HG03432 (cell line): ENCODE results near the gene EHD4.

Experiments
- ATAC-seq: cut with Tn5 transposase; IDR thresholded peaks from one replicate; pipeline ENCODE4 v1.9.1; 2021; ENCODE audit warnings: mild to moderate bottlenecking, moderate library complexity; ENCODE audit not compliant: unreplicated experiment

Gene EHD4

DNA sequence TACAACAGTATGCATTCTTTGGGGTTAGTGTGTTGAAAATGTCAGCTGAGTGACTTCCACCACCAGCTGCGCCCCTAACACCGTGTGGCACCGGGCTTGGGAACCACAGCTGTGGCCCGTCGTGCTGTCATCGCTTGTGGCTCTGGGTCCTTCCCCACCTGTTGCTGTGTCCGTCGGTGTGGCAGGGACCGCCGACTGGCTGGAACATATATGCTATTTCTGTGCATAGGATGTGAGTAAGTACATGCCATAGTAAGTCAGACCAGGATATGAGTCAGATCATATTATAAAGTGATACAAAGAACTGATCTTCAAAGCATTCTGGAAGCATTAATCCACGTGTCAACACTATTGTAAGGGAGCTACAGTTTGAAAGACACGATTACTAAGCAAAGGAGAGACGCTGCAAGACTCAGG lies 31.9 kb downstream of the EHD4 start:
- no peak for ATAC-seq

DNA sequence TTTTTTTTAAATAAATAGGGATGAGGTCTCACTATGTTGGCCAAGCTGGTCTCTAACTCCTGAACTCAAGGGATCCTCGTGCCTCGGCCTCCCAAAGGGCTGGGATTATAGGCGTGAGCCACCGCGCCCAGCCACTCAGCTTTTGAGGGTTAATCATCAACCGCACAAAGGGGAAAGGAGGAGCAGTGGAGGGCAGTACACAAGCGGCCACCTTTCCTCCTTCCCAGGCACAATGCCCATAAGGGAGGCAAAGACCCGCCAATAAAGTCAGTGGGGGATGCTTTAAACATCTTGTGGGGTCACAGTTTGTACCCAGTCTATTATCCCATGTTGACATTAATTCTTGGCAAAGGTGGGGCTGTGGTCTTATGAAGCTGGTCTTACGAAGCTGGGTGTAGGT lies 32.4 kb downstream of the EHD4 start:
- no peak for ATAC-seq

DNA sequence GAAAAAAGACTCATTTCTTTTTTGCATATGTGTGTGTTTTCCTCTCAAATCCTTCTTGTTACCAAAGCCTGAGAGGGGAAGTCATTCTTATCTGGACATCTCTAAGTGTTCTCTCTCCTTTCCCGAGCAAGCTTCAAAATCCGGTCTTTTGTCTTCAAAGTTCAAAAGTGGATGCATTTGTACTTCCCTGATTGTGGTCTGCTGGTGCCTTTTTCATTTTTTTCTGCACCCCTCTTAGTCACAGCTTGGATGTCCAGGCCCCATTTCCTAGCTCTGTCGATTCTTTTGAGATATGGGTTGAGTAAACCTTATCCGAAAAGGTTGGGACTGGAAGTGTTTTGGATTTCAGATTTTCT lies 34.8 kb downstream of the EHD4 start:
- ATAC-seq = no peak

DNA sequence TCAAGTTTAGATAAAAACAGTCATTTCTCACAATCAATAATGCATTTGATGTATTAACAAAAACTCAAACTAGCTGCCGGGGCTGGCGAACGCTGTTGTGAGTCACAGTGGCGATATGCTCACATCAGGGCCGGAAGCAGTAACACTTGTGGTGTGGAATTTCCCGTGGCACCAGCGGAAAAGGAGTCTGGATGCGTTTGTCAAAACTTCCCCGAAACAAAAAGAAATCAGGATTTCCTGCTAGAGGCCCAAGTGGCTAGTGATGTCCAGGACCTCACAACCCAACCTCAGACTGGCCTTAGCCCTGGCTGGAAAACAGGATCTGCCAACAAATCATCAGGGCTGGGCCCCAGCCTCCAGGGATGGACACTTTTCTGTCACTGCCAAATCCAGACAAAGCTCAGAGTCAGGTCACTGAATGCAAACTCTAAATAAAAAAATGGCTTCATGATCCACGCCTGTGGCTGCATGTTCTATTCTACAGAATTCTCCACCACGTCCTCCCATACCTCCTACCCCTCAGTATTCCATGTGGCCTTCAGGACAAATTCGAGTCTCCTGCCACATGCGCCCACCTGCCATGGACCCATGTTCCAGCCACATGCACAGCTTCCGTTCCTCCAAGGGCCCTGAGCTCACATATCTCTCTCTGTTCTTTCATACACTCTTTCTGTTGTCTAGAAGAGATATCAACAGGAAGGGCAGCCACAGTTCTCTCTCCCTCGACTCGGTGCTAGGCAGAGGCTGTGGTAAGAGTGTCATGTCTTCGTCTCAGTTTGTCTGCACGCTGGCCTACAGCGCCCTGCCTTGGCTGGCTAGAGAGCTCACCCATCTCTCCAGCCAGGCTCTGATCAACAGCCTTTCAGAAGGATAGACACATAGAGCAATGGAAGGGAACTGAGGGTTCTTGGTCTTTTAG lies 35.4 kb downstream of the EHD4 start:
- ATAC-seq = no peak

DNA sequence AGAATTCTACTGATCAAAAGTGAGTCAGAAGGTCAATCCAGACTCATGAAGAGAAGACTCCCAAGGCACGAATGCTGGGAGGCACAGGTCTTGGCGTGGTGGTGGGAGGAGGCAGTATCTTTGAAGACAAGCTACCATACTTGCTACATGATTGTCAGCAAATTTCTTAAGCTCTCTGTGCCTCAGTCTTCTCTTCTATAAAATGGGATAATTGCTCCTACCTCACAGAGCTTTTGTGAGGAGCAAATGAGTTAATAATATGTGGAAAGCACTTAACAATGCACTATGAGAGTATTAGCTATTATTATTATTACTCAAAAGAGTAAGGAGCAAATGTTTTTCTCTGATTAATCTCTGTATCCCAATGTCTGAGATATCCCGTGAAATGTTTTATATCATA lies 36.2 kb downstream of the EHD4 start:
- no peak for ATAC-seq

DNA sequence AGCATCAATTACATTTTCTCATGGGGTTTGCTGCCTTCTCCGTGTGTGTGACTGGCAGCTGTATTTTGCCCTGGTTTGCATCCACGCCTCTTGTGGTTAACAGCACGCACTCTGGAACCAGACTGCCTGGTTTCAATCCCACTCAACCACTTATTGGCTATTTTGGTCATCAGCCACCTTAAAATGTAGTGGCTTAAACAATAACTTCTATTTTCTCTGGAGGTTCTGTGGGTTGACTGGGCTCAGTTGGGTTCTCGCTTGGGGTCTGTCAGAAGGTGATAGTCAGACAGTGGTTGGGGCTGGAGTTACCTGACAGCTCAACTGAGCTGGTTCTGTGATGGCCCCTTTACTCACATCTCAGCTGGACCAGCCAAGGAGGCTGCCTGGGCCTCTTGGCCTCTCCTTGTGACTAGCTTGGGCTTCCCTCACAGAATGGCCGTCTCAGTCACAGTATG lies 36.8 kb downstream of the EHD4 start:
- ATAC-seq = no peak

DNA sequence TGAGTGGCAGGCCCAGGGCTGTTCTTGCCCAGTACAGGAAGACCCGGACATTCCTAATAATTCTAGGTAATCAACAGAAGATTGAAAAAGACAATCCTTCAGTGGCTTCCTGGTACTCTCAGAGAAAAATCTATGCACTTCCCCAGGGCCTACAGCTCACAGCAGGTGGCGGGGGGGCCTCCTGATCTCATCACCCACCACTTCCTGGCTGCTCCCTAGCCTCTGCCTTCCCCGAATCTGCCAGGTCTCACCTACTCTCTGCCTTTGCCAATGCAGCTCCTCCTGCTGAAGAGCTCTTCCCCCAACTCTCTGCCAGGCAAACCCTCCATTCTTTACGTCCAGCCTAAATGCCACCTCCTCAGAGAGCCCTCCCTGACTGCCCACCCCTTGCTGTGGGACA lies 37.5 kb downstream of the EHD4 start:
- ATAC-seq = no peak

DNA sequence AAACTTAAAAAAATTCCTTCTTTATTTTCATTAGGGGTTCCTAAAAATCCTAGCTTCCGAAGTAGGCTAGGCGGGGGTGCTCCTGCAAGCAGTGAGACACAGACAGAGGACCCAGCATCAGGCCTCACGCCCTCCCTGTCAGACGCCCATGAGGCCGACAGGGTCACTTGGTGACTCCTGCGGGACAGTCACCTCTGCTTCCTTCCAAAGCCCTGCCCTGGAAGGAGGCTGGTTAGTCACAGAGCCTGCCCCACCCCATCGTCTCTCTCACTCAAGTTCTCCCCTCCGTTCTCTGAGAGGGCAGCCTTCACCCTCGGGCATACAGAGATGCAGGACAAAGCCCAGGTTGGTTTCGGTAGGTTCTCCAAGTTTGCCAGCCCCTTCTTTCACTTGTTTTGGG lies 38.6 kb downstream of the EHD4 start:
- ATAC-seq = no peak

DNA sequence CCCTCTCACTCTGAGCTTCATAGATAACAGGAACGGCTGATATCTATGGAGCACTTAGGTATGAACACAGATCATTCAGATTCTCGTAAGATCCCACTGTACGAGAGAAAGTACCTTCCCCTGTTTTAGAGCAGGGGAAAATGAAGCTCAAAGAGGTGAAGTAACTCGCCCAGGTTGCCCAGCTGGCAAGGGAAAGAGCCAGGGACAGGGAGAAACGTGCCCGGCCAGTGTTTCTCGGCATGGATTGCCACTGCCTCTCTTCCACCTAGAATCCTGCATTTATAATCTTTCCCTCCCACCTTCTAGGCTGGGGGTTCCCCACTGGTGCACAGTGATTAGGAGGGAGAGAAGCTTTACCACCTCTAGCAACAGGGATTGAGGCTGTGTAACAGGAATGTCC lies 39.0 kb downstream of the EHD4 start:
- no peak for ATAC-seq

DNA sequence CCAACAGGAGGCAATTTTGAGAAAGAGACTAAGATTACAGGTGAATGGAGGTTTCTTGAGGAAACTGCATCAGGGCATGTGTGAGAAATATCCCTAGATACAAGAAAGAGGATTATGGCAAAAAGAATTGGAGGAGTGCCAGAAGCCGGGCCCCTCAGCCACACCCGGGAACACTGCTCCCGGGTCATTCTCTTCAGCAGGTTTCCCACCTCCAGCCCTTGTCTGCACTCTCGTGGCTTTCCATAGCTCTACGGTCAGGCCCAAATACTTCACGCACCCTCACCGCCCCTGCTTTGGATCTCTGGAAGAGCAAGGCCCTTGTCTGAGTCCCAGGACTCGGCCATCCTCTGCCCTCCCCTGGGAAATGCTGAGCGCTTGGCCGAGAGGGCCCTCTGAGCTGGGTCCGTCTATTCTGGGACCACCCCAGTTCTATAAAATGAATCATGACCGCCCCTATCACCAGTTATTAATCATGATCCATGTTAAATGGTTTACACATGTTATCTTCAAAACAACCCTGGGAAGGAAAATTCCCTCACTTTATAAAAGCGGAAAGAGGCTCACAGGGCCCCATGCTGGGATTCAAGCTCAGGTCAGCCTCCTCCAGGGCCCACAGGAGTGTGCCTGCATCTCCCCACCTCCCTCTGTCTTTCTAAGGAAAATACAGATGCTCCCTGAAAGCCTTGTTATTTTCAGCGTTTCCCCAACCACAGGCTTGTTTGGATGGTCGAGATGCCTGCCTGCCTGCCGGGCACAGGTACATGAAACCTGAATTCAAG lies 39.7 kb downstream of the EHD4 start:
- ATAC-seq = no peak

DNA sequence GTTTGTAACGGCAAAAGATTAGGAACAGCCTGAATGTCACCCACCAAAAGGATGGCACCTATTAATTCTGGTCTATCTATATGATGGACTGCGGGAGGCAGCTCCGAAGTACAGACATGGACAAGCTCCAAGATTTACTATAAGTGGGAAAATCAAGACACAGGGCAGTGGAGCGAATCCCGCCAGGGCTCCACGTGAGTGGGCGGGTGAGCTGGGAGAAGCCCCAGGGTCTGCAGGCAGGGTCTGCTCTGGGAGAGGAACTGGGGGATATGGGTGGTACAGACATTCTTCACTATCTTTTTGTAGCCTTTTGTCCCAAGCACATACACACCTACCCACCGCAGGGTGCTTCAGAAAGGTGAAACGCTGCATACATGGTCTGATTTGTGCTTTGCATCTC lies 40.3 kb downstream of the EHD4 start:
- ATAC-seq = no peak

DNA sequence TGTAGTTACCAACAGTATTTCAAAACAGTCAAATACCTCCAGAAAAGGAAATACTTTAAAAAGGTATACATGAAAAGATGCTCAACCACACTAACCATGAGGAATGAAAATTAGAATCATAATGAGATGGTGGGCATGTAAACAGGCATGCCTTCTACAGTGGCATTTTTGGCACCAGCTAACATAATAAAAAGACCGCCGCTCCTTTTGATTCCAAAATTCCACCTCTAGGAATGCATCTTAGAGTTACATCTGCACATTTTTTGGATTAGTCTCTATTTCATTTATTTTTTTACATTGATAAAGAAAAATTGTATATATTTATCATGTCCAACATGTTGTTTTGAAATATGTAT lies 41.5 kb downstream of the EHD4 start:
- no peak for ATAC-seq

DNA sequence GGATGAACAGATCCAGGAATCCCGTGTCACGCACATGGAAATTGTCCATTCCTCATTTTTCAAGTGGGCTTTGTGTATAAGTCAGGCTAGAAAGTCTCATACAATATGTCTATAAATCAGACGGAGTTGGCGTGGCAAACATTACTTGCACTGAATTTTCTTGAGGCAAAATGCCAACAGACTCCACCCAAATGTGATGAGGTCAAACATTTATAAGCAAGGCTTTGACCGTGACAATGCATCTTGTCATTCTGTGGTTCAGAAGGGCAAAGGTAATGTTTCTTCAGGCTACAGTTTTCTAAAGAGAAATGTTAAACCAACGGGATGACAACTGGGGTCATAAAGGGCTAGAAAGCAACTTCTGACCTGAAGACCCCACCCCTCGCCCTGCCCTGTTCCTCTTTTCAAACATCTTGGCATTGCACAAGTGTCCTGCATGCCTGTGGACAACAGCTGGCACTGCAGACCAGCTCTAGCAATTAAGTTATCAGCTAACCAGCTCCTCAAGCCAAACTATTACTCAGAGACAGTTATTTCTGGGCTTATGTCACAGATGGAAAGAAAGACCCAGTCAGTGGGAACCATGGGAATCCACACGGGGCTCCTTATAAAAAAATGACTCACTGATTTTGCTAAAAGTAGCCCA lies 42.0 kb downstream of the EHD4 start:
- ATAC-seq = no peak

DNA sequence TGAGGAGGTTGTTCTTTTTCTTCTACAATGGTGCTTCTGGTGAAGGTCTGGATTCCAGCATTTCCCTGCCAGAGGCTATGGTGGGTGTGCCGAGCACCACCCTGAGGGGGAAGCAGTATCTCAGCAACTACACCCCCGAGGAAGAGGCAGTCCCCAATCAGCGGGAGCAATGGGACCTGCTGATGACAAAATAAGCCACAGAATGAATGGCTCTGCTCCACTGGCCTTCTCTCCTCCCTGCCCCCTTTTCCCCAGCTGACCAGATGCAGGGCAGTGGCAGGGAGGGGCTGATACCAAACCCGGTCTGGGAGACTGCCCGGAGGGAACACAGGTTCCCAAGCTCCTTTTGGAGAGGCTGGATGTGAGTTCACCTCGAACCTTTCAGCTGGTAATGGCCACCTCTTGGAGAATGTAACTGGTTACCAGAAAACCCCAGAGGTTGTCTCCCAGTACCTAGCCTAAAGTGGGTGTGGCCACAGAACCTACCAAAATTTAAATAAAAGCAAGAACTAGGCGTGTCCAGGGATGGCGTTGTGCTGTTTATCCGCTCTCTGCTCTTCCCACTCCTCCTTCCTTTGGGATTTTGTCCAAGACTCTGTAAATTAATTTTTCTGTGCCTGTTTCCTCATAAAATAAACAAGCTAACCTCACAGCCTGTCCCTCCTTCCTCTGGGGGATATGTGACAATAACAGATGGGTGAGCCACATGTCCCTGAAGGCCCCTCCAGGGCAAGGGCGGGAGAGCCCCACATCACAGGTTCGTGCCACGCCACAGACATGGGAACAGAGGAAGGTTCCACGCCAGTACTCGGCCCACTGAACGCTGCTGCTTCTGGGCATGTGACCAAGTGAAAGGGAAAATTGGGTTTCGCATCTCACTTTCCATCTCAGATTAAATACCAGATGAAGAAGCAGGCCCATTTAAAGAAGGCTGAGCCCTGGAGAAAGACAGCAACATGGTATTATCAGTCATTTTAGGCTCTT lies 43.4 kb downstream of the EHD4 start:
- peak; percentile 79 for ATAC-seq

DNA sequence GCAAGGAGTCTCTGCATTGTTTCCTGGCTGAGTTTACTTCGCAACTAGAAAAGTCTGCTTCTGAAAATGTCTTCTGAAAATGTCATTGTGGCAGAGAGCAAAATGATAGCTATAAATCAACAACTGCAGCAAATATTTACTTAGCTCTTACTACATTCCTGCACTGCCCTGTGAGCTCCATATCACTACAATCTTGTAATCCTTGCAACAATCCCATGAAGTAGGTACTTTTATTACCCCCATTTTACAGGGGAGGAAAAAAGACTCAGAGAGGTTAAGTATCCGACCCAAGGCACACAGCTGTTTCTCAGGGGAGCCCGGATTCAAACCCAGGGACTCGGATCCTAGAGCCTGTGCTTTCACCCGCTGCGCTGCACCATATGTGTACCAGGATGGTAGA lies 44.3 kb downstream of the EHD4 start:
- ATAC-seq = no peak

DNA sequence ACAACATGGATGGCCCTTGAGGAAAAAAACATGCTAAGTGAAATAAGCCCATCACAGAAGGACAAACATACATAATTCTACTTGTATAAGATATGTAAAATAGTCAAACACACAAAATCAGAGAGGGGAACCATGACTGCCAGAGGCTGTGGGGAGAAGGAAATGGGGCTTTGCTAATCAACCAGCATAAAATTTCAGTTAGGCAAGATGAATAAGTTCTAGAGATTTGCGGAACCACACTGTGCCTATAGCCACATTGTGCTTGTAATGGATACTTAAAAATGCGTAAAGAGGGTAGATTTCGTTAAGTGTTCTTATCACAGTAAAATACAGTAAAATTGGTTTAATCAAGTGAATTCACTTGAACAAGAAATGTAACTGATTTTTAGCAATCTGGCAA lies 44.8 kb downstream of the EHD4 start:
- ATAC-seq = no peak

DNA sequence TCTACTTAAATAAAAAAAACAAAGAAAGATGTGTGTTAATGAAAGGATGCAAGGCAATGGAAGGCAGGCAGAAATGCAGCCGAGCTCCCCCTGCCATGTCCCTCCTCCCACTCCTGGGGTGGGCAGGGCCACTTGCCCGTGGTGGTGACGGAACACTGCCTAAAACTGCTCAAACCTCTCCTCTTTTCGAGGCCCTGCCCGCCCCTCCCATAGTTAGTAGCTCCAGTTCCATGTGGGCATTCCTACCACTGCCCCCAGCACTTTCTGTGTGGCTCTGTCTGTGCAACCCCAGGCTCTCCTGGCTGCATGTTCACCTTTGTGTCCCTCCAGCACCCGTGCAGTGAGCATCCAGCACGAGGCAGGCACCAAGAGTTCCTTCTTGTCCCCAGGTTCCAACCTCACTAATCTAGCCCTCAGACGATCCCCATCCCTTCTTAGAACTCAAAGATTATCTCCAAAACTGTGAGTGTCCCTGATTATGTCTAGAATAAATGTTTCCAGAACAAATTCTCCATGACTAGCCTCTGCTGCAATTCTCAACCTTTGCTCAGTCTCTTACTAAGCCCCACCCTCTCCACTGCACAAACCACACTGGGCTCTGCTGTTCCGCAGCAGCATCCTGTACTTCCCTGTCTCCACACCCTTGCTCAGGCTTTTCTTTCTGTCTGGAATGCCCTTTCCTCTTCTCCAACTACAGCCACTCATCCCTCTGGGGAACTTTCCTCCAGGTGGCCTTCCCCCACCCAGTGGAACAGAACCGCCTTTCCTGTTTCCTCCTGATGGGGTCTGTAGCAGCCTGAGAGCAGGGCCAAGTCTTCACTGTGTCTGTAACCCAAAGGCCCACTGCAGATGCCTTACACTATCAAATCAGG lies 45.9 kb downstream of the EHD4 start:
- no peak for ATAC-seq

DNA sequence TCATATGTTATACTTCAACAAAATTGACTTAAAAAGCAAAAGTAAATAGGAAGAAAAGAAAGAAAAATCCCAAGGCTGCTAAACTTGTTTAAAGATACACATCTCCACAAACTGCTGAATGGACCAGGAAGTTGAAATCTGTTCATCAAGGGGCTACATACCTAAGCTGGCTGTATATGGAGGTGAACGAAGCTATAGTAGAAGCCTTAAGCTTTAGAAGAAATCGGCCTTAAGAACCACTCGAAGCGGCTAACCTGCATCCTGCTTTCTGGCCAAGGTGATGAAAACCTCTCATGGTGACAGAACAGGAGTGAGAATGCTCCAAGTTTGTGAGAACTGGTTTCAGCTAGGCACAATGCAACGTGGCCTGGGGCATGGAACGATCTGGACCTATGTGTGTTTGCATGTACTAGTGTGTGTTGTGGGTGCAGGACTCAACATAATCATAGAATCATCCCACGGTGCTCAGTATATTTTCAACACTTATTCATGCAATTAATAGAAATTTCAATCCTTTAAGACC lies 47.2 kb downstream of the EHD4 start:
- ATAC-seq = no peak

DNA sequence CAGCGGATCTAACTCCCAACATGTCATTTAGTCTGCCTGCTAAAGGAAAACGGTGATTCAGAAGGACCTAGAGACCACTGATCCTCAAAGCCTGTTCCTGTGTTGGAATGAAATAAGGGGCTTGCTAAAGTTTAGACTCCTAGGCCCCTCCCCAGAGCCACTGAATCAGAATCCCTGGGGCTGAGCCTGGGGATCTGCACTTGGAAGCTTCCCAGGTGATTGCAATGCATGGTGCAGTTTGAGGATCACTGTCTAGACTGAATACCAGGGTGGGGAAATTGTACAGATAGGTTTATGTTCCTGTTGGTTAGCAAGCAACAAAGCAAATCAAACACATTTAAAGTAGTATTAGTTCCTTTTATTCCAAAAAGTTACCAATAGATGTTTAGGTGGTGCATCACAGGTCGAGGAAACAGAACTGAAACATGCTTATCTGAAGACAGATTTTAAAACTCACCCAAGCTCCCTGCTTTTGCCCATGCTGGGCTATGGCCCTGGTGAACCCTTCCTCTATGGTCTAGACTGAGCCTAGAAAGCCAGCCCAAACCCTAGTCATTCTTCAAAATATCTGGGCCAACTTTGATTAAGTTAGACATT lies 48.9 kb downstream of the EHD4 start:
- no peak for ATAC-seq
